Left ventricle myocardium inferior (tissue), 1 donor: ENCODE results near the gene HBD. TPM values are rescaled to one million over a fixed set of nuclear protein-coding genes. Genes with fewer than 3 reads are reported as not detected.

Experiments
- DNase-seq: peaks from one replicate; pipeline ENCODE4 v3.0.0-alpha.2; 2020
- H3K27ac ChIP-seq: fragments of 200-600 bp; replicated peaks from 2 replicates; pipeline ENCODE4 v1.8.0; 2021
- H3K27me3 ChIP-seq: fragments of 200-600 bp; 2 replicates; pipeline ENCODE4 v1.8.0; 2021; ENCODE audit warnings: low read depth
- H3K36me3 ChIP-seq: fragments of 200-600 bp; 2 replicates; pipeline ENCODE4 v1.8.0; 2021
- H3K4me1 ChIP-seq: fragments of 200-600 bp; 2 replicates; pipeline ENCODE4 v1.8.0; 2021
- H3K4me3 ChIP-seq: fragments of 200-600 bp; 2 replicates; pipeline ENCODE4 v1.8.0; 2021; ENCODE audit warnings: mild to moderate bottlenecking, moderate library complexity
- H3K9me3 ChIP-seq: fragments of 200-600 bp; replicated peaks from 2 replicates; pipeline ENCODE4 v1.8.0; 2021
- CTCF ChIP-seq: fragments of 200-600 bp; IDR thresholded peaks from 2 replicates; pipeline ENCODE4 v1.8.0; 2021; ENCODE audit warnings: antibody characterized with exemption, mild to moderate bottlenecking, borderline replicate concordance
- intact Hi-C: fragments of 100-400 bp; cut with micrococcal nuclease; formaldehyde crosslinking; loops from one replicate; pipeline ENCODE4 v1.11.0; 2022
- total RNA-seq: library from RNA; stranded (reverse); fragmentation: NEBNext Ultra II Directional; extraction: Animal tissue kit (Norgen Biotek cat#: 25700); gene quantifications from one replicate; pipeline ENCODE4 v1.2.1, GENCODE V29; 2021
- donor health status: DM: no; HTN: yes; CAD: no; lungs with severe emphysema.

Gene HBD
- total RNA-seq, 1 donor from 2014 or later = not detected

GRCh38 chr11:5241458-5241857, 7.2 kb upstream of the HBD start:
- Histone ChIP-seq H3K9me3 (no peaks in the 10 kb centered on the region), H3K27me3 (peaks cover 15% of the 10 kb centered on the region), H3K27ac (no peak overlapping the region), H3K4me1 (no peaks in the 10 kb centered on the region), H3K36me3 (no peaks in the 10 kb centered on the region), H3K4me3 (no peak overlapping the region)
- intact Hi-C loops = no loop called here
- no peak for DNase-seq
- TF ChIP-seq CTCF = no peak

DNA sequence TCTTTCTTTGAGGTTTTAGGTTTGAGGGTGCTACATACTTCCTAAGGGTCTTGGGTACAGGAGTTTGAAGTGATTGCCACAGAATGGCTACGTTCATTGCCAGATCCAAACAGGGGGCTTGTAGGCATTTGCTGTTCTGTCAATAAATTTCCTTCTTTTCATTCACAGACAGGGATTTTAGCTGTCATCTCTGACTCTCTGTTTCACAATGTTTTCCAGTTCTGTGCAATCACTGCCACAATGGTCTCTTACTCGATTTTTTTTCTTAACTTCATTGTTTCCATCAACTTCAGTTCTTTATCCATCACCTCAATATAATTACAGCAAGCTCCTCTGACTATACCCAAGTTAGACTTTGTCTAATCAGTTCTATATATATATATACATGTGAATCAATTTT, 6.2 kb upstream of the HBD start:
- no peaks in the 10 kb centered on the region for H3K9me3 ChIP-seq
- no peak overlapping the region for H3K27ac ChIP-seq
- no peak for TF ChIP-seq CTCF
- no peaks in the 10 kb centered on the region for H3K36me3 ChIP-seq
- no peaks in the 10 kb centered on the region for H3K4me1 ChIP-seq
- no peak overlapping the region for H3K4me3 ChIP-seq
- no peak for DNase-seq
- H3K27me3 ChIP-seq = peaks cover 15% of the 10 kb centered on the region
- intact Hi-C loops = no loop called here

GRCh38 chr11:5240056-5240455, 5.8 kb upstream of the HBD start:
- no peaks in the 10 kb centered on the region for H3K36me3 ChIP-seq
- DNase-seq = no peak
- H3K4me3 ChIP-seq = no peak overlapping the region
- TF ChIP-seq CTCF = no peak
- H3K27ac ChIP-seq = no peak overlapping the region
- H3K9me3 ChIP-seq = no peaks in the 10 kb centered on the region
- intact Hi-C loops = no loop called here
- no peaks in the 10 kb centered on the region for H3K4me1 ChIP-seq
- peaks cover 15% of the 10 kb centered on the region for H3K27me3 ChIP-seq

DNA sequence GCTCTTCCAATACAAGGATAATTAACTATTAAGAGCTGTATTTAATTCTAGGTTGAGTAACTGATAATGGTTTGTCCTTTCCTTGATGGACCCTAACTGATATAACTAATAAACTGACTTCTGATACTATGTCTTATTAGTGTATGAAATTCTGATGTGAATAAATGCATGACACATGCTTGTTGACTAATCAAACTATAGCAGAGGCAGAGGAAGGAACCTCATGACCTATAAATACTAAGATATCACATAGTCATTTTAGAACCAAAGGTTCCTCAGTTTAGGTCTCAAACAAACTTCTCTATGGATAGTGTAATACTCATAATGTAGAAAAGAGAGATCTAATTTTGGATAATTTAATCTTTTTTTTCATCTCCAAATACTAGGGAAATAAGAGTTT, 4.8 kb upstream of the HBD start:
- H3K4me1 ChIP-seq = no peaks in the 10 kb centered on the region
- no peak overlapping the region for H3K4me3 ChIP-seq
- H3K36me3 ChIP-seq = no peaks in the 10 kb centered on the region
- no peak for DNase-seq
- TF ChIP-seq CTCF = no peak
- H3K9me3 ChIP-seq = no peaks in the 10 kb centered on the region
- H3K27me3 ChIP-seq = peaks cover 8% of the 10 kb centered on the region
- no peak overlapping the region for H3K27ac ChIP-seq
- intact Hi-C loops = no loop called here

GRCh38 chr11:5238486-5238885, 4.2 kb upstream of the HBD start:
- H3K36me3 ChIP-seq = no peaks in the 10 kb centered on the region

More at GRCh38 chr11:5238486-5238885, 4.2 kb upstream of the HBD start:
- no peaks in the 10 kb centered on the region for H3K9me3 ChIP-seq
- no peak overlapping the region for H3K4me3 ChIP-seq
- intact Hi-C loops = no loop called here
- no peaks in the 10 kb centered on the region for H3K4me1 ChIP-seq
- no peak for DNase-seq
- TF ChIP-seq CTCF = no peak
- no peak overlapping the region for H3K27ac ChIP-seq
- peaks cover 8% of the 10 kb centered on the region for H3K27me3 ChIP-seq
